GM12873 (cell line): Measurements from ENCODE around the gene ATAD3A.

Experiments
- CTCF ChIP-seq: IDR thresholded peaks from 2 replicates; pipeline ENCODE4 v1.5.1; 2012; ENCODE audit warnings: low read depth, mild to moderate bottlenecking, moderate library complexity, low read length, control low read depth; ENCODE audit not compliant: insufficient read depth; ENCODE audit errors: missing control alignments

ATAD3A gene

GRCh38 chr1:1539310-1540089, 27.5 kb downstream of the ATAD3A start:
- TF ChIP-seq CTCF, result no peak

DNA sequence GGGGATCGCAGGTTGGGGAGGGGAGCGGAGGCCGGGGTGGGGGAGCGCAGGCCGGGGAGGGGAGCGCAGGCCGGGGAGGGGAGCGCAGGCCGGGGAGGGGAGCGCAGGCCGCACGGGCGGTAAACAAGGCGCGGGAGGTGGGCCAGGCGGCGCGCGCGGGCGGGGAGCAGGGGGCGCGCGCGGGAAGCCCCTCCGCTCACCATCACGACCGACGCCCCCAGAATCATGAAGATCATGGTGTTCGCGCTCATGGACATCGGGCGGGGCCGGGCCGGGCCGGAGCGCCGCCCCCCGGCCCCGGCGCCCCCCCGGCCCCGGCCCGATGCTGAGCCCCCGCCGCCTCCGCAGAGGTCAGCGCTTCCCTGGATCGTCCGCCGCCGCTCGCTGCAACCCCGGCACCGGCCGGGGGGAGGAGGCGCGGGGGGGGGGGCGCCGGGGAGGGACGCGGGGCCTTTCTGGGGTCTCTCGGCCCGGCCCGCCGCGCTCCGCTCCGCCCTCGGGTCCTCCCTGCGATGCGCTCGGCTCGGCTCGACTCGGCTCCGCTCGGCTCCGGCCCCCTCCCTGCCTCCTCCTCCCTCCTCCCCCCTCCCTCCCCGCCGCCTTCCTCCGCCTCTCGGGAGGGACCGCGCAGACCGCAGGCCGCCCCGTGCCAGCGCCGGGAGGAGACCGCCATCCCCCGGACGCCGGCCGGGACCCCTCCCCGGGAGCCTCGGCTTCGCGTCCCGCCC, 28.3 kb downstream of the ATAD3A start, which contains the start of gene TMEM240:
TMEM240 (minus strand) TSS at position 535 of the 728 bp plus-strand sequence; CDS start at position 257, 278 bp downstream.
- TF ChIP-seq CTCF, result no peak

DNA sequence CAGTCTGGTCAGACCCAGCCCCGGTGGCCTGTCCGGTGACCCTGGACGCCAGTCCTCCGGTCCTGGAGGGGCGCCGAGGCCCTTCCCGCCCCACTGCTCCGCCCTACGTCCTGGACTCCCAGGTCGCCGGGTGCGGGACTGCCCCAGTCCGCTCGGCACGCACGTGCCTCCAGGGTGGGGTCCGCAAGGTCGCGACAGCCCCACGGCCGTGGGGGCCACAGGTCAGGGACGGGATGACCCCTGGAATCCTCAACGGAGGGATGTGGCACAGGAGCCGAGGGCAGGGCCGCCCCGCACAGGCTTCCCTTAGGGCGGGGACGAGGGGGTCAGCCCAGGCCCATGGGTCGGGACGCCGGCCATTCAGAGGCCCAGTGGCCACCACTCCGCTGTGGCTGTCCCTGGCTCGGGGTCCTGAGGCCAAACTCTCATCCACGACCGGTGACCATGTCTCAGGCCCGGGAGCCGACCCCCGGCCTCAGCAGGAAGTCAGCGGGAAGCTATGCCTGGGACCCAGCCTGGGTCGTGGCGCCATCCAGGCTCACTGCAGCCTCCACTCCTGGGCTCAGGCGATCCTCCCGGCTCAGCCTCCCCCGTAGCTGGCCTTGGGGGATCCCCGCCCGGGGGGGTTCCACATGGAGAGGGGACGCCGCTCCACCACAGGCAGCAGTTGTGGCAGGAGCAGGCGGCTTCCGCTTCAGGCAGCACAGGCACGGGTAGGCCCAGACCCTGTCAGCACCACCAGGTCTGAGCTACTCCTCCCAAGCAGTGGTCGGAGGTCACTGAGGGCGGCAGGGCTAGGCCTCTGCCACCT, 29.1 kb downstream of the ATAD3A start:
- TF ChIP-seq CTCF, result no peak

- no peak for TF ChIP-seq CTCF
Measured at GRCh38 chr1:1541956-1542765, 30.2 kb downstream of the ATAD3A start.

GRCh38 chr1:1542766-1543705, 31.1 kb downstream of the ATAD3A start:
- TF ChIP-seq CTCF, result no peak

DNA sequence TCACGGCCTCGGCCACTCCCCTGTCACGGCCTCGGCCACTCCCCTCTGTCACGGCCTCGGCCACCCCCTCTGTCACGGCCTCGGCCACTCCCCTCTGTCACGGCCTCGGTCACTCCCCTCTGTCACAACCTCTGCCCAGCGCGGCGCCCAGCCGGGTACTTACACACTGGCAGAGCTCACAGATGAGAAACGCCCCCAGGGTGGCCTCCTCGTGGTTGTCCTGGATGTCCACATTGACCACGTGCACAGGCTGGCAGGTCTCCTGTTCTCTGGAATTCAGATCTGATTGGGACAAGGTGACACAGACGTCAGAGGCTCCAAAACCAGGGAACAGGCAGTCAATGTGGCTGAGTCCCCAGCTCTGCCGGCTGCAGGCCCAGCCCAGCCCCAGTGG, 31.7 kb downstream of the ATAD3A start:
- no peak for TF ChIP-seq CTCF
